H1 (cell line): Measurements from ENCODE around the gene ONECUT2. TPM values are rescaled to one million over a fixed set of nuclear protein-coding genes. Genes with fewer than 3 reads are reported as not detected.

Experiments
- CTCF ChIA-PET: fragments of 300-600 bp; sonication (Branson Sonifier 250); formaldehyde crosslinking; loops from one replicate; lab custom pipeline; 2021; ENCODE audit not compliant: partially characterized antibody; lab: Charles Lee
- POLR2A ChIA-PET: fragments of 300-600 bp; sonication (Branson Sonifier 250); formaldehyde crosslinking; loops from one replicate; lab custom pipeline; 2021; ENCODE audit warnings: inconsistent platforms; ENCODE audit not compliant: partially characterized antibody; lab: Charles Lee
- DNase-seq, 2 experiments: peaks; one replicate each; pipeline versions ENCODE4 v3.0.0 to v3.0.0-alpha.2; 2010 to 2022; ENCODE audit warnings: low spot score in 2 of 2, low read depth in 1 of 2, mixed read lengths in 1 of 2
- FAIRE-seq: peaks from 2 replicates; lab custom pipeline; 2011; peaks lifted over from hg19 to GRCh38; lab: Jason Lieb, UNC
- H2AFZ ChIP-seq: 2 replicates; pipeline ENCODE4 v1.8.1; 2012; ENCODE audit warnings: low read length, inconsistent platforms
- H2AK5ac ChIP-seq: 2 replicates; pipeline ENCODE4 v1.6.1; 2013; ENCODE audit warnings: low read depth, low read length
- H2BK120ac ChIP-seq: replicated peaks from 2 replicates; pipeline ENCODE3; 2013; ENCODE audit warnings: low read depth, low read length, inconsistent platforms
- H2BK12ac ChIP-seq: 2 replicates; pipeline ENCODE4 v1.6.1; 2013; ENCODE audit warnings: low read depth, low read length
- H2BK15ac ChIP-seq: 2 replicates; pipeline ENCODE4 v1.6.1; 2013; ENCODE audit warnings: low read length
- H2BK20ac ChIP-seq: 2 replicates; pipeline ENCODE4 v1.6.1; 2013; ENCODE audit warnings: low read length
- H2BK5ac ChIP-seq: 2 replicates; pipeline ENCODE4 v1.6.1; 2013; ENCODE audit warnings: low read depth, low read length
- H3K14ac ChIP-seq: 2 replicates; pipeline ENCODE4 v1.6.1; 2013; ENCODE audit warnings: inconsistent platforms; ENCODE audit not compliant: insufficient read length
- H3K18ac ChIP-seq: 2 replicates; pipeline ENCODE4 v1.6.1; 2013; ENCODE audit warnings: low read length; ENCODE audit errors: extremely low read depth
- H3K23ac ChIP-seq: 2 replicates; pipeline ENCODE4 v1.6.1; 2013; ENCODE audit warnings: inconsistent platforms; ENCODE audit not compliant: insufficient read length
- H3K23me2 ChIP-seq: 2 replicates; pipeline ENCODE4 v1.6.1; 2013; ENCODE audit warnings: low read depth, low read length
- H3K27ac ChIP-seq: 2 replicates; pipeline ENCODE4 v1.6.1; 2011; ENCODE audit warnings: low read depth, low read length, inconsistent platforms
- H3K27me3 ChIP-seq, 4 experiments: replicated peaks in 1 of 4; 1 replicate in 1 of 4; 2 replicates in 3 of 4; pipeline versions ENCODE4 v1.6.1 to v1.8.1; 2011 to 2013; ENCODE audit warnings: low read length in 3 of 4, mild to moderate bottlenecking in 3 of 4, inconsistent platforms in 2 of 4, mixed read lengths in 2 of 4, moderate library complexity in 1 of 4; ENCODE audit not compliant: control insufficient read depth in 3 of 4, insufficient read depth in 3 of 4; ENCODE audit errors: extremely low read depth in 1 of 4
- H3K36me3 ChIP-seq, 4 experiments: 2 replicates each; pipeline versions ENCODE4 v1.6.1 to v1.8.1; 2011 to 2013; ENCODE audit warnings: mild to moderate bottlenecking in 4 of 4, low read length in 3 of 4, moderate library complexity in 2 of 4, control low read depth in 1 of 4, inconsistent platforms in 1 of 4; ENCODE audit not compliant: insufficient read depth in 4 of 4, control insufficient read depth in 2 of 4
- H3K4ac ChIP-seq: replicated peaks from 2 replicates; pipeline ENCODE3; 2013; ENCODE audit warnings: low read length, low read depth, mixed read lengths, inconsistent platforms; ENCODE audit not compliant: insufficient read length
- H3K4me1 ChIP-seq, 4 experiments: replicated peaks in 1 of 4; 1 replicate in 1 of 4; 2 replicates in 3 of 4; pipeline versions ENCODE4 v1.6.1 to v1.8.1; 2011 to 2013; ENCODE audit warnings: low read length in 3 of 4, inconsistent platforms in 2 of 4, mixed read lengths in 1 of 4; ENCODE audit not compliant: insufficient read depth in 4 of 4, control insufficient read depth in 3 of 4
- H3K4me2 ChIP-seq, 2 experiments: 2 replicates each; pipeline versions ENCODE4 v1.6.1 to v1.8.1; 2011 to 2013; ENCODE audit warnings: low read depth in 2 of 2, low read length in 2 of 2, control low read depth in 1 of 2, inconsistent platforms in 1 of 2, mild to moderate bottlenecking in 1 of 2; ENCODE audit not compliant: insufficient read depth in 1 of 2
- H3K4me3 ChIP-seq, 4 experiments: fragments of 200-600, 300-600 bp in 1 of 4; sonication (generic), shearing (Covaris generic), sonication (Bioruptor Twin) in 1 of 4; 2 replicates each; pipeline versions ENCODE4 v1.5.1 to v1.8.1; 2011 to 2016; ENCODE audit warnings: low read length in 4 of 4, low read depth in 3 of 4, control low read depth in 2 of 4, inconsistent platforms in 2 of 4, mild to moderate bottlenecking in 2 of 4, mixed read lengths in 1 of 4, moderate library complexity in 1 of 4; ENCODE audit not compliant: insufficient read depth in 2 of 4; ENCODE audit errors: extremely low read depth in 1 of 4
- H3K56ac ChIP-seq: replicated peaks from 2 replicates; pipeline ENCODE3; 2013; ENCODE audit warnings: low read depth, mild to moderate bottlenecking, mixed read lengths, low read length, inconsistent platforms; ENCODE audit not compliant: insufficient read length
- H3K79me1 ChIP-seq: 2 replicates; pipeline ENCODE4 v1.6.1; 2013; ENCODE audit warnings: low read depth, low read length, control low read depth
- H3K79me2 ChIP-seq, 2 experiments: 2 replicates each; pipeline versions ENCODE4 v1.6.1 to v1.8.1; 2012 to 2013; ENCODE audit warnings: low read length in 2 of 2, mild to moderate bottlenecking in 2 of 2, inconsistent platforms in 1 of 2; ENCODE audit not compliant: insufficient read depth in 2 of 2, control insufficient read depth in 1 of 2
- H3K9ac ChIP-seq, 4 experiments: replicated peaks in 1 of 4; 1 replicate in 1 of 4; 2 replicates in 3 of 4; pipeline versions ENCODE4 v1.6.1 to v1.8.1; 2011 to 2013; ENCODE audit warnings: low read depth in 3 of 4, low read length in 3 of 4, control low read depth in 2 of 4, mild to moderate bottlenecking in 2 of 4, moderate library complexity in 2 of 4, inconsistent platforms in 1 of 4; ENCODE audit errors: extremely low read depth in 1 of 4
- H3K9me3 ChIP-seq, 2 experiments: 2 replicates each; pipeline versions ENCODE4 v1.6.1 to v1.8.1; 2012 to 2013; ENCODE audit warnings: mild to moderate bottlenecking in 2 of 2, moderate library complexity in 2 of 2, control low read depth in 1 of 2, inconsistent platforms in 1 of 2, low read depth in 1 of 2, low read length in 1 of 2, mixed read lengths in 1 of 2; ENCODE audit not compliant: insufficient read depth in 2 of 2
- H4K20me1 ChIP-seq, 2 experiments: replicated peaks in 1 of 2; 2 replicates each; pipeline versions ENCODE3 to v1.8.1; 2011 to 2013; ENCODE audit warnings: inconsistent platforms in 2 of 2, low read length in 2 of 2, mild to moderate bottlenecking in 1 of 2; ENCODE audit not compliant: insufficient read depth in 2 of 2, control insufficient read depth in 1 of 2
- H4K5ac ChIP-seq: 2 replicates; pipeline ENCODE4 v1.6.1; 2013; ENCODE audit warnings: low read length, low read depth, mixed read lengths, inconsistent platforms; ENCODE audit not compliant: insufficient read length
- H4K8ac ChIP-seq: 2 replicates; pipeline ENCODE4 v1.8.0; 2013; ENCODE audit warnings: mild to moderate bottlenecking, moderate library complexity, low read length, inconsistent platforms; ENCODE audit not compliant: insufficient read depth; ENCODE audit errors: extremely low read depth
- H4K91ac ChIP-seq: replicated peaks from 2 replicates; pipeline ENCODE3; 2013; ENCODE audit warnings: low read length, mixed read lengths, inconsistent platforms; ENCODE audit not compliant: insufficient read length
- ATF3 ChIP-seq: IDR thresholded peaks from 2 replicates; pipeline ENCODE4 v1.6.1; 2011; ENCODE audit warnings: low read depth, mild to moderate bottlenecking, low read length; ENCODE audit not compliant: insufficient read depth
- BACH1 ChIP-seq: IDR thresholded peaks from 2 replicates; pipeline ENCODE4 v1.6.1; 2012; ENCODE audit warnings: low read length, improper control_type of control experiment
- BRCA1 ChIP-seq: IDR thresholded peaks from 2 replicates; pipeline ENCODE4 v1.6.1; 2012; ENCODE audit warnings: low read depth, low read length, improper control_type of control experiment
- CBX8 ChIP-seq: fragments of 300-800, 300-1000 bp; sonication (generic); IDR thresholded peaks from 2 replicates; pipeline ENCODE4 v1.7.1; 2016; ENCODE audit warnings: low read depth, low read length, borderline replicate concordance
- EGR1 ChIP-seq: IDR thresholded peaks from 2 replicates; pipeline ENCODE4 v1.6.1; 2011; ENCODE audit warnings: low read depth, low read length, borderline replicate concordance
- EZH2 ChIP-seq: fragments of 200-600 bp; sonication (generic); IDR thresholded peaks from 2 replicates; pipeline ENCODE4 v1.7.1; 2012; ENCODE audit warnings: low read depth, mild to moderate bottlenecking, moderate library complexity, low read length, inconsistent platforms; ENCODE audit not compliant: severe bottlenecking
- HDAC6 ChIP-seq: IDR thresholded peaks from one replicate; pipeline ENCODE4 v1.7.1; 2012; ENCODE audit warnings: low read depth, mild to moderate bottlenecking, inconsistent platforms, low read length, moderate library complexity
- JUND ChIP-seq: IDR thresholded peaks from 2 replicates; pipeline ENCODE4 v1.6.1; 2011; ENCODE audit warnings: mild to moderate bottlenecking, improper control_type of control experiment, low read length
- KDM4A ChIP-seq: IDR thresholded peaks from one replicate; pipeline ENCODE4 v1.7.1; 2012; ENCODE audit warnings: low read depth, mild to moderate bottlenecking, moderate library complexity, low read length, inconsistent platforms; ENCODE audit not compliant: severe bottlenecking
- POU5F1 ChIP-seq: IDR thresholded peaks from 2 replicates; pipeline ENCODE4 v1.6.1; 2011; ENCODE audit warnings: low read depth, mild to moderate bottlenecking, low read length, moderate library complexity
- SIX5 ChIP-seq: IDR thresholded peaks from 2 replicates; pipeline ENCODE4 v1.6.1; 2011; ENCODE audit warnings: mild to moderate bottlenecking, low read depth, low read length
- SP2 ChIP-seq: IDR thresholded peaks from 2 replicates; pipeline ENCODE4 v1.6.1; 2012; ENCODE audit warnings: mild to moderate bottlenecking, low read length, inconsistent platforms
- SP4 ChIP-seq: IDR thresholded peaks from 2 replicates; pipeline ENCODE4 v1.6.1; 2012; ENCODE audit warnings: low read length, inconsistent platforms
- SRF ChIP-seq: IDR thresholded peaks from 2 replicates; pipeline ENCODE4 v1.6.1; 2011; ENCODE audit warnings: mild to moderate bottlenecking, low read depth, low read length, moderate library complexity
- TAF7 ChIP-seq: optimal IDR thresholded peaks from 2 replicates; pipeline ENCODE3; 2011; ENCODE audit warnings: low read depth, mild to moderate bottlenecking, inconsistent platforms, low read length, moderate library complexity, borderline replicate concordance
- WGBS, 2 experiments: shearing (Covaris generic) in 1 of 2; methylation state at CpG; one replicate each; pipeline versions ENCODE4 v1.1.6 to v1.1.7; 2013 to 2015; ENCODE audit warnings: low lambda C conversion rate in 2 of 2, mixed read lengths in 2 of 2, inconsistent platforms in 1 of 2, low coverage in 1 of 2, missing lambda C conversion rate in 1 of 2; ENCODE audit not compliant: insufficient replicate concordance in 2 of 2, insufficient coverage in 1 of 2, insufficient read length in 1 of 2; ENCODE audit errors: extremely low coverage in 1 of 2, missing lambda C conversion rate in 1 of 2; 5-methylcytosine and 5-hydroxymethylcytosine counted together
- polyA plus RNA-seq, 7 experiments: library from polyadenylated mRNA; depleted of rRNA in 3 of 7; stranded (reverse) in 5 of 7; unstranded in 2 of 7; fragments of >200 nt in 5 of 7; fragments of 200-250 nt in 2 of 7; gene quantifications; 1 replicate in 5 of 7; 2 replicates in 1 of 7; 4 replicates in 1 of 7; pipeline versions ENCODE4 v1.2.1 to v1.2.3, GENCODE V29; 2011 to 2013; ENCODE audit warnings: missing spikeins in 2 of 7, mixed read lengths in 2 of 7
- total RNA-seq: library from RNA; stranded (reverse); fragmentation: NEBNext Ultra II Directional; extraction: Animal tissue kit (Norgen Biotek cat#: 25700); gene quantifications from 2 replicates; pipeline ENCODE4 v1.2.1, GENCODE V29; 2021

ONECUT2 gene
- total and polyA plus RNA-seq, 2 of the 8 experiments (the other 6 are each of a cell fraction or from before 2014, with no cell fraction given): 0.38 to 1.9 TPM

- Histone ChIP-seq H3K4ac (no peak overlapping the region), H3K18ac (no peak overlapping the region), H3K79me2 (no peaks in the 10 kb centered on the region), H3K9me3 (no peaks in the 10 kb centered on the region), H3K9ac (no peak overlapping the region), H3K4me1 (no peaks in the 10 kb centered on the region), H3K79me1 (no peaks in the 10 kb centered on the region), H3K4me3 (no peak overlapping the region), H3K56ac (no peak overlapping the region), H4K91ac (no peak overlapping the region), H3K14ac (no peak overlapping the region), H2BK15ac (no peak overlapping the region), H3K27ac (no peak overlapping the region), H3K36me3 (no peaks in the 10 kb centered on the region), H4K8ac (no peak overlapping the region), H2BK20ac (no peak overlapping the region), H4K5ac (no peak overlapping the region), H3K4me2 (no peak overlapping the region), H2BK5ac (no peak overlapping the region), H3K23ac (no peak overlapping the region), H3K23me2 (no peaks in the 10 kb centered on the region), H3K27me3 (no peaks in the 10 kb centered on the region), H2AFZ (no peak overlapping the region), H2BK12ac (no peak overlapping the region), H4K20me1 (no peaks in the 10 kb centered on the region), H2AK5ac (no peak overlapping the region), H2BK120ac (no peak overlapping the region)
- FAIRE-seq (no peak), DNase-seq (no peak)
- ChIA-PET POLR2A (no interaction called here), CTCF (interaction anchor here (0.6 to 1.7 kb wide), 4 partner anchors 17 to 223 kb away, joined by 3 read pairs; no protein-coding TSS in a partner anchor)
- TF ChIP-seq TAF7 (no peak), HDAC6 (no peak), CBX8 (no peak), KDM4A (no peak), BRCA1 (no peak), SP2 (no peak), BACH1 (no peak), SP4 (no peak), SIX5 (no peak), JUND (no peak), EGR1 (no peak), EZH2 (no peak), SRF (no peak), POU5F1 (no peak), ATF3 (no peak)
- 72% methylated on average over 5 of the region's 5 CpGs; no CpG with 5 or more reads in 1 of the 2 experiments for WGBS, 2 experiments
Measured at GRCh38 chr18:57455576-57456129, 20.5 kb downstream of the ONECUT2 start.
